DOHH2 (cell line): ENCODE measurements around the gene NDUFV2.

Experiments used
- H3F3A ChIP-seq: fragments of 200-600 bp; sonication (generic), shearing (Covaris generic); 2 replicates; pipeline ENCODE4 v1.6.0; 2016; ENCODE audit warnings: antibody characterized with exemption, mild to moderate bottlenecking; ENCODE audit not compliant: control insufficient read depth, insufficient read depth
- H3K27ac ChIP-seq: fragments of 200-600 bp; sonication (generic); 2 replicates; pipeline ENCODE4 v1.5.1; 2014; ENCODE audit warnings: low read depth, mild to moderate bottlenecking, low read length, moderate library complexity
- H3K27me3 ChIP-seq: fragments of 200-600 bp; sonication (generic); 2 replicates; pipeline ENCODE4 v1.6.1; 2014; ENCODE audit warnings: mild to moderate bottlenecking, low read length, mixed read lengths; ENCODE audit not compliant: control insufficient read depth
- H3K36me3 ChIP-seq: fragments of 200-600 bp; sonication (generic); 2 replicates; pipeline ENCODE4 v1.6.1; 2014; ENCODE audit warnings: mild to moderate bottlenecking, low read length, moderate library complexity, mixed read lengths; ENCODE audit not compliant: control insufficient read depth
- H3K4me1 ChIP-seq: fragments of 200-600 bp; sonication (generic); 2 replicates; pipeline ENCODE4 v1.6.1; 2014; ENCODE audit warnings: mild to moderate bottlenecking, low read length, mixed read lengths; ENCODE audit not compliant: control insufficient read depth
- H3K4me2 ChIP-seq: fragments of 200-600 bp; sonication (generic); 2 replicates; pipeline ENCODE4 v1.6.0; 2014; ENCODE audit warnings: mild to moderate bottlenecking, low read length, moderate library complexity
- H3K4me3 ChIP-seq: fragments of 200-600 bp; sonication (generic); 2 replicates; pipeline ENCODE4 v1.5.1; 2014; ENCODE audit warnings: mild to moderate bottlenecking, low read length, mixed read lengths
- H3K79me2 ChIP-seq: fragments of 200-600 bp; sonication (generic); 2 replicates; pipeline ENCODE4 v1.6.1; 2014; ENCODE audit warnings: mild to moderate bottlenecking, low read length, mixed read lengths; ENCODE audit not compliant: control insufficient read depth
- H3K9me2 ChIP-seq: fragments of 200-600 bp; sonication (generic); replicated peaks from 2 replicates; pipeline ENCODE4 v1.6.1; 2014; ENCODE audit warnings: mild to moderate bottlenecking, low read length, mixed read lengths; ENCODE audit not compliant: control insufficient read depth
- H3K9me3 ChIP-seq: fragments of 200-600 bp; sonication (generic); 2 replicates; pipeline ENCODE4 v1.6.1; 2014; ENCODE audit warnings: antibody characterized with exemption, low read length, mixed read lengths; ENCODE audit not compliant: control insufficient read depth, insufficient read depth
- H4K20me1 ChIP-seq: fragments of 200-600 bp; sonication (generic); 2 replicates; pipeline ENCODE4 v1.6.0; 2014; ENCODE audit warnings: low read depth, mild to moderate bottlenecking, antibody characterized with exemption, low read length, moderate library complexity; ENCODE audit not compliant: control insufficient read depth, insufficient read depth
- CTCF ChIP-seq: fragments of 200-600 bp; sonication (generic); IDR thresholded peaks from one replicate; pipeline ENCODE4 v1.5.1; 2014; ENCODE audit warnings: antibody characterized with exemption, mild to moderate bottlenecking, low read depth, low read length; ENCODE audit not compliant: poor library complexity, severe bottlenecking
- EZH2phosphoT487 ChIP-seq: fragments of 200-600 bp; sonication (generic); IDR thresholded peaks from 2 replicates; pipeline ENCODE4 v1.6.1; 2017; ENCODE audit warnings: borderline replicate concordance, mild to moderate bottlenecking, antibody characterized with exemption, low read length, moderate library complexity, mixed read lengths

Gene NDUFV2

GRCh38 chr18:9104244-9104901 lies 1.9 kb downstream of the NDUFV2 start:
- Histone ChIP-seq H3K27me3 (no peaks in the 10 kb centered on the region), H3K4me2 (peak overlapping the region; percentile 85), H3K4me3 (peak overlapping the region; percentile 79), H3K79me2 (peaks cover 78% of the 10 kb centered on the region), H3K4me1 (peaks cover 55% of the 10 kb centered on the region), H3K9me2 (no peaks in the 10 kb centered on the region), H3F3A (no peaks in the 10 kb centered on the region), H3K9me3 (no peaks in the 10 kb centered on the region), H4K20me1 (peaks cover 52% of the 10 kb centered on the region), H3K27ac (no peak overlapping the region), H3K36me3 (peaks cover 67% of the 10 kb centered on the region)
- TF ChIP-seq EZH2phosphoT487, result no peak
- no peak for TF ChIP-seq CTCF

DNA sequence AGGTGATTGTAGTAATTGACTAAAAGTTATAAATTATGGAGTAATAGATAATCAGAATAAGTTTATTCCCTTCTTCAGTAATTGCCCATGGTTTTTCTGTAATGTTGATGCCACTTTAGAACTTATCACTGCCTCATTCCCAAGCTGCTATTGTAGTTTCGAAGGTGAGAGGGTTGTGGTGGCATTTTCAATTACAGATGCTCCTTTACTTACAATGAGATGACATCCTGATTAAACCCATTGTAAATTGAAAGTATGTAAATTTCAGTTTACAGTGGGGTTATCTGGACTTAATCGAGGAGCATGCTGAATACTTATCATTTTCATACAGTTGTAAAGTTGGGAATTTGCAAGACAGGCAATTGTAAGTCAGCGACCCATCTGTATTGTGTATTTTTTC lies 2.9 kb downstream of the NDUFV2 start:
- Histone ChIP-seq H3K4me1 (peaks cover 59% of the 10 kb centered on the region), H3F3A (no peaks in the 10 kb centered on the region), H3K9me3 (no peaks in the 10 kb centered on the region), H3K9me2 (no peaks in the 10 kb centered on the region), H3K4me2 (peak overlapping the region; percentile 85), H3K4me3 (peak overlapping the region; percentile 79), H3K27ac (no peak overlapping the region), H3K27me3 (no peaks in the 10 kb centered on the region), H3K36me3 (peaks cover 78% of the 10 kb centered on the region), H4K20me1 (peaks cover 52% of the 10 kb centered on the region), H3K79me2 (peaks cover 89% of the 10 kb centered on the region)
- TF ChIP-seq EZH2phosphoT487 (no peak), CTCF (no peak)

GRCh38 chr18:9106094-9106493 lies 3.6 kb downstream of the NDUFV2 start:
- TF ChIP-seq EZH2phosphoT487, result no peak
- H3K4me1 ChIP-seq, result peaks cover 61% of the 10 kb centered on the region
- H3K4me3 ChIP-seq, result peak overlapping the region; percentile 79

GRCh38 chr18:9106800-9107584 lies 4.5 kb downstream of the NDUFV2 start:
- Histone ChIP-seq H4K20me1 (peaks cover 58% of the 10 kb centered on the region), H3F3A (no peaks in the 10 kb centered on the region), H3K36me3 (peaks cover 90% of the 10 kb centered on the region), H3K79me2 (peaks cover 97% of the 10 kb centered on the region), H3K27ac (no peak overlapping the region), H3K9me3 (no peaks in the 10 kb centered on the region), H3K9me2 (no peaks in the 10 kb centered on the region), H3K4me1 (peaks cover 65% of the 10 kb centered on the region), H3K4me2 (peak overlapping the region; percentile 85), H3K27me3 (no peaks in the 10 kb centered on the region), H3K4me3 (peak overlapping the region; percentile 79)
- no peak for TF ChIP-seq CTCF
- no peak for TF ChIP-seq EZH2phosphoT487

More at GRCh38 chr18:9106094-9106493, 3.6 kb downstream of the NDUFV2 start:
- Histone ChIP-seq H3K36me3 (peaks cover 84% of the 10 kb centered on the region), H3K27ac (no peak overlapping the region), H3K4me2 (peak overlapping the region; percentile 85), H3K79me2 (peaks cover 96% of the 10 kb centered on the region), H4K20me1 (peaks cover 52% of the 10 kb centered on the region), H3F3A (no peaks in the 10 kb centered on the region), H3K9me3 (no peaks in the 10 kb centered on the region), H3K27me3 (no peaks in the 10 kb centered on the region), H3K9me2 (no peaks in the 10 kb centered on the region)
